Spinal cord (tissue), 10 donors: ENCODE data around the gene AFF3. TPM values are rescaled to one million over a fixed set of nuclear protein-coding genes. Genes with fewer than 3 reads are reported as not detected.

ENCODE experiments used
- DNase-seq, 6 donors: peaks; one replicate each; pipeline versions ENCODE4 v3.0.0 to v3.0.0-alpha.2; 2013 to 2015; ENCODE audit warnings: low spot score in 6 of 6, low read depth in 4 of 6
- H3K27ac ChIP-seq: one replicate; pipeline ENCODE4 v1.5.1; 2013; ENCODE audit warnings: low read depth, low read length, control low read depth
- H3K27me3 ChIP-seq: one replicate; pipeline ENCODE4 v1.6.1; 2013; ENCODE audit warnings: low read length; ENCODE audit not compliant: control insufficient read depth, insufficient read depth
- H3K36me3 ChIP-seq: one replicate; pipeline ENCODE4 v1.6.1; 2013; ENCODE audit warnings: low read length; ENCODE audit not compliant: control insufficient read depth, insufficient read depth
- H3K4me1 ChIP-seq: one replicate; pipeline ENCODE4 v1.6.1; 2013; ENCODE audit warnings: low read length; ENCODE audit not compliant: control insufficient read depth, insufficient read depth
- H3K4me3 ChIP-seq: one replicate; pipeline ENCODE4 v1.5.1; 2013; ENCODE audit warnings: low read depth, low read length, control low read depth
- H3K9me3 ChIP-seq: one replicate; pipeline ENCODE4 v1.6.1; 2013; ENCODE audit warnings: low read length; ENCODE audit not compliant: control insufficient read depth, insufficient read depth
- WGBS: methylation state at CpG from one replicate; pipeline ENCODE4 v1.1.5; 2013; ENCODE audit warnings: missing lambda C conversion rate; ENCODE audit not compliant: insufficient coverage; 5-methylcytosine and 5-hydroxymethylcytosine counted together
- polyA plus RNA-seq, 2 donors: library from polyadenylated mRNA; unstranded; fragments of 120-200 nt; gene quantifications; one replicate each; pipeline ENCODE4 v1.2.1, GENCODE V29; 2013; ENCODE audit not compliant: insufficient read length in 2 of 2
- total RNA-seq, 2 donors: library from RNA; depleted of rRNA in 1 of 2; stranded (reverse); fragments of 120-200 nt in 1 of 2; fragments of >200 nt in 1 of 2; gene quantifications; one replicate each; pipeline versions ENCODE4 v1.2.3 to v1.2.4, GENCODE V29; 2013 to 2014
- donor health status: healthy.

The AFF3 gene
- total and polyA plus RNA-seq, 4 donors: 31.5 to 44.6 (median 42.4) TPM

DNA sequence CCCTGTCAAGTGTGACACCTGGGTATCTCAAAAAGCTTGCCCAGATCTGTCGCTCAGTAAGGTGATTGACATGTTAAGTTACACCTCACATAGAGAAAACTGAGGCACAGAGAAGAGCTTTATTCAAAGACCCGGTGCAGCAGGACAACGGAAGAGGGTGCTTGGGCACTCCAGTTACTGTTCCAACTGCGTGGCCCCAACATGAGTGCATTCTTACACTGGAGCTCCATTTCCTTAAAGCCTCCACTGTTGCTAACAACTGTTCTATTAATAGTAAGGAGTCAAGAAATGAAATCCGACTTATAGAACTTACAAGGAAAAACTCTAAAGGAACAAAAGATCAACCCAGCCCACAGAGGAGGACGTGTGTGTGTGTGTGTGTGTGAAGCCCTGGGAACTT, 597.8 kb downstream of the AFF3 start:
- H3K27ac ChIP-seq: no peak overlapping the region
- no peaks in the 10 kb centered on the region for H3K27me3 ChIP-seq
- no CpG with 5 or more reads among the region's 6 CpGs for WGBS
- no peaks in the 10 kb centered on the region for H3K4me1 ChIP-seq
- DNase-seq: no peak
- H3K4me3 ChIP-seq: no peak overlapping the region
- H3K36me3 ChIP-seq: peaks cover 6% of the 10 kb centered on the region
- H3K9me3 ChIP-seq: no peaks in the 10 kb centered on the region

DNA sequence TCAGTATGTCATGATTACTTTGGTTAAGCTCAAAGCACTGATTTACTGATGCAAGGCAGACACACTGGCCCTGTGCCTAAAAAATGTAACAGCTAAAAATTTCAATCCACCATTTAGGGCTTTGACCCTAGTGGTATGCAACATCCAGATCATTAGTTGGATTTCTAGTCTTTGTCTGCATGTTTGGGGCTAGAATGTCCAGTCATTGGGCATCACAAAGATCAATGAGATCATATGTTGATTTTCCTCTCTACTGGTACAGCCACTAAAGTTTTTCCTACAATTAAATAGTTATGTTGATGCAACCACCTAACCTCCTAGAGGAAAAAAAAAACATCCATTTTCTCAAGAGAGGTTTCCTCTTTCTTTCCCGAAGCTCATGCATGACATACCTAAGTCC, 599.1 kb downstream of the AFF3 start:
- Histone ChIP-seq H3K4me3 (no peak overlapping the region), H3K27ac (no peak overlapping the region), H3K4me1 (no peaks in the 10 kb centered on the region), H3K36me3 (no peaks in the 10 kb centered on the region), H3K9me3 (no peaks in the 10 kb centered on the region), H3K27me3 (no peaks in the 10 kb centered on the region)
- DNase-seq: no peak
- 83% methylated on average over 1 of the region's 1 CpG for WGBS

GRCh38 chr2:99537910-99538485, 604.4 kb downstream of the AFF3 start:
- no CpG with 5 or more reads among the region's 4 CpGs for WGBS
- Histone ChIP-seq H3K27me3 (no peaks in the 10 kb centered on the region), H3K27ac (no peak overlapping the region), H3K4me1 (no peaks in the 10 kb centered on the region), H3K4me3 (no peak overlapping the region), H3K9me3 (no peaks in the 10 kb centered on the region), H3K36me3 (no peaks in the 10 kb centered on the region)
- no peak for DNase-seq

- Histone ChIP-seq H3K27me3 (no peaks in the 10 kb centered on the region), H3K9me3 (no peaks in the 10 kb centered on the region), H3K4me1 (no peaks in the 10 kb centered on the region), H3K4me3 (no peak overlapping the region), H3K36me3 (no peaks in the 10 kb centered on the region), H3K27ac (no peak overlapping the region)
- no CpG with 5 or more reads among the region's 2 CpGs for WGBS
- DNase-seq: peak in 1 of 6 donors; percentile 46
These were observed 618.3 kb downstream of the AFF3 start for GRCh38 chr2:99524056-99524455.

DNA sequence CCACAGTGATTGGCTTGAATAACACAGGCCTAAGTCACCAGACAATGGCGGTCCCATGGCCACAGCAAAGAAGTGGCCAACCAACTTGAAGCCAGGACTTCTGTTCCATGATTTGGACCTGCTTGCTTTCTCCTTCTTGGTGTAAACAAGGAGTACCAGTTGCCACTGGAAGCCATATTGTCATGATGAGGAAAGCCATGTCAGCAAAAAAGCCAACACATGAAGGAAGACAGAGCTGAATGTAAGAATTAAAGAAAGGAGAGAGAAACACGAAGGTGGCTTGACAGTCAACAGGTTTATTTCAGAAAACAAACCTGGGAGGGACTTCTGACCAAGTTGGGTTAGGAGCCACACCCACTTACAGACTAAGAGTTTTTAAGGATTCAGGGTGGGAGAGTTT, 620.2 kb downstream of the AFF3 start:
- DNase-seq: no peak
- 92% methylated on average over 2 of the region's 2 CpGs for WGBS
- Histone ChIP-seq H3K27me3 (no peaks in the 10 kb centered on the region), H3K4me1 (no peaks in the 10 kb centered on the region), H3K36me3 (no peaks in the 10 kb centered on the region), H3K4me3 (no peak overlapping the region), H3K27ac (no peak overlapping the region), H3K9me3 (no peaks in the 10 kb centered on the region)

DNA sequence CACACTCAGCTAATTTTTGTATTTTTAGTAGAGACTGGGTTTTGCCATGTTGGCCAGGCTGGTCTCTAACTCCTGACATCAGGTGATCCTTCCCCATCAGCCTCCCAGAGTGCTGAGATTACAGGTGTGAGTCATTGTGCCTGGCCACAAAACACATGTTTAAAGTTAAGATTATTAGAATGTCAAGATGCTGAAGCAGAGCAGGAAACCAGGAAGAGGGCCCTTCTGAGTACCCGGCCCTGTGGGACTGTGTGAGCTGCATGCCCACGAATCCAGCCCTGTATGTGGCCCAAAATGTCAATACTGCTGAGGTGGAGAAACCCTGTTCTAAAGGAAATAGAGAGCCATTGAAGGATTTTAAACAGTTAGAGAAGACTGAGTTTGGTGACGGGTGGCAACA, 621.6 kb downstream of the AFF3 start:
- WGBS: 83% methylated on average over 3 of the region's 3 CpGs
- H3K4me1 ChIP-seq: no peaks in the 10 kb centered on the region
- H3K9me3 ChIP-seq: no peaks in the 10 kb centered on the region

DNA sequence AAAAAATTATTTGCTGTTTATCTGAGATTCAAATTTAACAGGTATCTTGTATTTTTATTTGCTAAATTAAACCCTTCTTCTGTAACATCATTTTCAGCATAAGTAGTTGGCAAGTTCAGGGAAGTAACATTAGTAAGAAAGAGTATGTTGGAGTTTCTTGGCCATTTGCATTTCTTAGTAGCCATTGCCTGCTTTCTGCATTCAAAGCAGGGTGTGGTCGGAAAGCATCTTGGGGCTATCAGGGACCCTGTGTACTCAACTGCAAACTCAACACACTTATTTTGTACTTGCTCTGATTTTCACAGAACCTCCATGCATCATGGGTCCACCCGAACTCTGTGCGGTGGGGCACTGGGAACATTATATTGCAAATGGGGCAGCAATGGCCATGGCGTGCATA, 622.2 kb downstream of the AFF3 start:
- DNase-seq: no peak
- WGBS: 95% methylated on average over 4 of the region's 4 CpGs
- Histone ChIP-seq H3K27me3 (no peaks in the 10 kb centered on the region), H3K4me3 (no peak overlapping the region), H3K4me1 (no peaks in the 10 kb centered on the region), H3K9me3 (no peaks in the 10 kb centered on the region), H3K36me3 (no peaks in the 10 kb centered on the region), H3K27ac (no peak overlapping the region)

More for the DNA sequence above, 621.6 kb downstream of the AFF3 start:
- H3K27me3 ChIP-seq: no peaks in the 10 kb centered on the region
- H3K27ac ChIP-seq: no peak overlapping the region
- no peak overlapping the region for H3K4me3 ChIP-seq
- H3K36me3 ChIP-seq: no peaks in the 10 kb centered on the region
- DNase-seq: no peak

DNA sequence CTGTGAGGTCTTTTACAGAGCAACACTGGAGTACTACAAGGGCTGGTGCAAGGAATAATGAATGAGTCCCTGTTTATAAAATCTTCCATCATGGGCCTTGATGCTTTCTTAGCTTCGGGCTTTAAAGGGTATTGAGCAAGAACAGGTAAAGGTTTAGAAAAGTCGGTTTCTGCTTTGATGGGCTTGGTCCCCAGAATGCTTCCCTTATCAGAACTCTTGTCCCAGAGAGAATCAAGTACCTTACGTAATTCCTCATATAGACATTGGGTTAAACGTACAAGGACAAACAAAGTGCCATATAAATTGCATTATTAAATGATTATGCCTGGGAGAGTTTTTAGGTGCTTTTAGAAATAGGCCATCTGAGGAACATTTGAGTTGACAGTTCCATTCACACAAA, 628.0 kb downstream of the AFF3 start:
- no CpG with 5 or more reads among the region's 4 CpGs for WGBS
- no peaks in the 10 kb centered on the region for H3K27me3 ChIP-seq
- H3K27ac ChIP-seq: no peak overlapping the region

DNA sequence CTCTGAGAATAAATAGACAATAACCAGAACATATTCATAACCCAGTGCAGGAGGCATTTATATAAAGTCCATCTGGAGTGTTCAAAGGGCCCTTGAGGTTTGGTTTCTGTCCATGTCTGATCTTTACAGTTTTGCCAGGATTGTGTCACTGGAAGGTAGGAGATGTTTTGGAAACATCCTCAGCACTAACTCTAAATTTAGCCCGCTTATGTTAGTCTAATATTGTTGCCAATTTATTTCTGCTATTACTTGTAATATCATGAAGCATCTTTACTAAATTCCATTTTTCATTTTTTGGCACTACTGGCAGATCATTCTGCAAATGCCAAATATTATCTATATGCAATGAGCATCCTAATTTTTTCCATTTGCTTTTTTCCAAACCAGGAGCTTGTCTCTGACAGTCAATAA, 630.2 kb downstream of the AFF3 start:
- DNase-seq: peak in 1 of 6 donors; percentile 18
- Histone ChIP-seq H3K27me3 (no peaks in the 10 kb centered on the region), H3K4me1 (no peaks in the 10 kb centered on the region), H3K9me3 (no peaks in the 10 kb centered on the region), H3K36me3 (no peaks in the 10 kb centered on the region), H3K4me3 (no peak overlapping the region), H3K27ac (no peak overlapping the region)
- WGBS: no CpG with 5 or more reads among the region's 1 CpG

More for the DNA sequence above, 628.0 kb downstream of the AFF3 start:
- no peaks in the 10 kb centered on the region for H3K4me1 ChIP-seq
- no peak for DNase-seq
- H3K4me3 ChIP-seq: no peak overlapping the region
- no peaks in the 10 kb centered on the region for H3K36me3 ChIP-seq
- no peaks in the 10 kb centered on the region for H3K9me3 ChIP-seq

GRCh38 chr2:99509387-99509786, 633.0 kb downstream of the AFF3 start:
- Histone ChIP-seq H3K27me3 (no peaks in the 10 kb centered on the region), H3K4me1 (no peaks in the 10 kb centered on the region), H3K9me3 (no peaks in the 10 kb centered on the region), H3K27ac (no peak overlapping the region), H3K4me3 (no peak overlapping the region), H3K36me3 (no peaks in the 10 kb centered on the region)
- no peak for DNase-seq
- WGBS: 100% methylated on average over 1 of the region's 4 CpGs
